CD4-positive, alpha-beta T cell (primary cell): ENCODE data around the gene HS2ST1. TPM values are rescaled to one million over a fixed set of nuclear protein-coding genes. Genes with fewer than 3 reads are reported as not detected.

Experiments used
- ATAC-seq: fragments of 200-7000 bp; cut with Tn5 transposase; one replicate; pipeline ENCODE4 v1.10.0; 2022; ENCODE audit warnings: mild to moderate bottlenecking; ENCODE audit not compliant: poor library complexity
- CTCF ChIA-PET: fragments of 350-600 bp; sonication (Branson Sonifier 250); formaldehyde crosslinking; loops from one replicate; lab custom pipeline; 2021; ENCODE audit warnings: antibody characterized with exemption, inconsistent platforms; lab: Charles Lee
- POLR2A ChIA-PET: fragments of 350-600 bp; sonication (Branson Sonifier 250); formaldehyde crosslinking; loops from one replicate; lab custom pipeline; 2021; ENCODE audit warnings: antibody characterized with exemption, inconsistent platforms; lab: Charles Lee
- DNase-seq, 14 experiments: peaks; one replicate each; pipeline ENCODE4 v3.0.0-alpha.2; 2013 to 2020; ENCODE audit warnings: mixed read lengths in 2 of 14
- H3K27ac ChIP-seq, 2 donors: one replicate each; pipeline versions ENCODE4 v1.5.1 to v1.7.0; 2013; ENCODE audit warnings: low read length in 2 of 2, low read depth in 1 of 2, mild to moderate bottlenecking in 1 of 2
- H3K27me3 ChIP-seq, 2 experiments: 1 replicate in 1 of 2; 2 replicates in 1 of 2; pipeline versions ENCODE4 v1.6.1 to v1.7.0; 2013; ENCODE audit warnings: low read length in 2 of 2, control low read depth in 1 of 2, mild to moderate bottlenecking in 1 of 2, moderate library complexity in 1 of 2; ENCODE audit not compliant: insufficient read depth in 2 of 2, control insufficient read depth in 1 of 2
- H3K36me3 ChIP-seq: one replicate; pipeline ENCODE4 v1.6.1; 2013; ENCODE audit warnings: low read length, control low read depth; ENCODE audit not compliant: insufficient read depth
- H3K4me1 ChIP-seq: one replicate; pipeline ENCODE4 v1.6.1; 2013; ENCODE audit warnings: low read length, control low read depth; ENCODE audit not compliant: insufficient read depth
- H3K4me3 ChIP-seq: one replicate; pipeline ENCODE4 v1.5.1; 2013; ENCODE audit warnings: mild to moderate bottlenecking, low read length, moderate library complexity
- H3K9me3 ChIP-seq, 2 experiments: 1 replicate in 1 of 2; 2 replicates in 1 of 2; pipeline versions ENCODE4 v1.6.1 to v1.7.0; 2013; ENCODE audit warnings: low read length in 2 of 2, mild to moderate bottlenecking in 2 of 2, control low read depth in 1 of 2, moderate library complexity in 1 of 2; ENCODE audit not compliant: control insufficient read depth in 1 of 2, insufficient read depth in 1 of 2
- H3K27ac Mint-ChIP-seq: one replicate; pipeline ENCODE4 v1.8.0; 2020; ENCODE audit warnings: mixed read lengths
- H3K27me3 Mint-ChIP-seq: one replicate; pipeline ENCODE4 v1.8.0; 2021; ENCODE audit warnings: mixed read lengths
- H3K36me3 Mint-ChIP-seq: one replicate; pipeline ENCODE4 v1.8.0; 2021; ENCODE audit warnings: low read depth, mixed read lengths
- H3K4me1 Mint-ChIP-seq: one replicate; pipeline ENCODE4 v1.8.0; 2021; ENCODE audit warnings: low read depth, mixed read lengths
- H3K4me3 Mint-ChIP-seq: one replicate; pipeline ENCODE4 v1.8.0; 2020; ENCODE audit warnings: mild to moderate bottlenecking, mixed read lengths
- H3K9me3 Mint-ChIP-seq: one replicate; pipeline ENCODE4 v1.8.0; 2020; ENCODE audit warnings: mixed read lengths
- intact Hi-C, 2 experiments: fragments of 100-400 bp; cut with DNase I in 1 of 2; cut with micrococcal nuclease in 1 of 2; formaldehyde crosslinking; loops; one replicate each; pipeline versions ENCODE4 v1.15.1 to v1.9.0; 2023 to 2025; cut with DNase I, micrococcal nuclease
- total RNA-seq, 174 experiments: library from RNA in 2 of 174; stranded (reverse) in 2 of 174; gene quantifications; one replicate each; pipeline ENCODE4 v1.2.3 and lab custom pipeline; 2021 to 2026
- TF ChIP-seq, protein P1 (sequence below): fragments of 200-600 bp; IDR thresholded peaks from one replicate; pipeline ENCODE4 v1.8.0; 2022; ENCODE audit warnings: antibody characterized with exemption, mild to moderate bottlenecking

Gene HS2ST1
- total RNA-seq, 2 experiments from 2014 or later = 6.7 to 6.9 TPM

DNA sequence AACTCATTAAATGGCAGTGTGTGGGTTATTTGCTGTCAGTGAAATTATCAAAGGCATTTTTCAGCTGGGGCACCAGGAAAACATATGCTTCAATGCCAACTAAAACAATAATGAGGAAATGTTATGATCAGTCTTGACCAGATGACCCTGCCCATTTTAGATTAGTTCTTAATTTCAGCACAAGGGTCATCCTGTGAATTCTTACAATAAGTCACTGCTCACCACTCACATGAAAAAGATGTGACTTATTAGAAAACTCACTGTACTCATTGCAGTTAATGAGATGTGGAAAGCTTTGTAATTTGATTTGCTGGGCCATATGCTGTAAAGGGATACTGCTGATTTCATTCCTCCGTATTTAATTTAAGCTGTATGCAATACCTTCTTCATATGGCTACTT is 235.7 kb downstream of the HS2ST1 start:
- H3K4me1 ChIP-seq = peaks cover 13% of the 10 kb centered on the region
- peaks cover 12% of the 10 kb centered on the region for H3K4me1 Mint-ChIP-seq
- ChIA-PET POLR2A (no interaction called here), CTCF (interaction anchor here (0.6 kb wide), 1 partner anchor 1682 kb away, joined by 3 read pairs; no protein-coding TSS in a partner anchor)
- H3K27me3 ChIP-seq = peaks cover 21 to 25% of the 10 kb centered on the region in 2 experiments
- no peak overlapping the region for H3K4me3 ChIP-seq
- H3K9me3 Mint-ChIP-seq = no peaks in the 10 kb centered on the region
- TF ChIP-seq, protein P1, sequence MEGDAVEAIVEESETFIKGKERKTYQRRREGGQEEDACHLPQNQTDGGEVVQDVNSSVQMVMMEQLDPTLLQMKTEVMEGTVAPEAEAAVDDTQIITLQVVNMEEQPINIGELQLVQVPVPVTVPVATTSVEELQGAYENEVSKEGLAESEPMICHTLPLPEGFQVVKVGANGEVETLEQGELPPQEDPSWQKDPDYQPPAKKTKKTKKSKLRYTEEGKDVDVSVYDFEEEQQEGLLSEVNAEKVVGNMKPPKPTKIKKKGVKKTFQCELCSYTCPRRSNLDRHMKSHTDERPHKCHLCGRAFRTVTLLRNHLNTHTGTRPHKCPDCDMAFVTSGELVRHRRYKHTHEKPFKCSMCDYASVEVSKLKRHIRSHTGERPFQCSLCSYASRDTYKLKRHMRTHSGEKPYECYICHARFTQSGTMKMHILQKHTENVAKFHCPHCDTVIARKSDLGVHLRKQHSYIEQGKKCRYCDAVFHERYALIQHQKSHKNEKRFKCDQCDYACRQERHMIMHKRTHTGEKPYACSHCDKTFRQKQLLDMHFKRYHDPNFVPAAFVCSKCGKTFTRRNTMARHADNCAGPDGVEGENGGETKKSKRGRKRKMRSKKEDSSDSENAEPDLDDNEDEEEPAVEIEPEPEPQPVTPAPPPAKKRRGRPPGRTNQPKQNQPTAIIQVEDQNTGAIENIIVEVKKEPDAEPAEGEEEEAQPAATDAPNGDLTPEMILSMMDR = no peak
- no peak overlapping the region for H3K27ac ChIP-seq
- no peak overlapping the region for H3K27ac Mint-ChIP-seq
- intact Hi-C loops = no loop called here
- no peaks in the 10 kb centered on the region for H3K36me3 Mint-ChIP-seq
- H3K36me3 ChIP-seq = no peaks in the 10 kb centered on the region
- peaks cover 69% of the 10 kb centered on the region for H3K27me3 Mint-ChIP-seq
- H3K4me3 Mint-ChIP-seq = no peak overlapping the region
- H3K9me3 ChIP-seq = no peaks in the 10 kb centered on the region
- ATAC-seq = no peak
- DNase-seq = no peak

DNA sequence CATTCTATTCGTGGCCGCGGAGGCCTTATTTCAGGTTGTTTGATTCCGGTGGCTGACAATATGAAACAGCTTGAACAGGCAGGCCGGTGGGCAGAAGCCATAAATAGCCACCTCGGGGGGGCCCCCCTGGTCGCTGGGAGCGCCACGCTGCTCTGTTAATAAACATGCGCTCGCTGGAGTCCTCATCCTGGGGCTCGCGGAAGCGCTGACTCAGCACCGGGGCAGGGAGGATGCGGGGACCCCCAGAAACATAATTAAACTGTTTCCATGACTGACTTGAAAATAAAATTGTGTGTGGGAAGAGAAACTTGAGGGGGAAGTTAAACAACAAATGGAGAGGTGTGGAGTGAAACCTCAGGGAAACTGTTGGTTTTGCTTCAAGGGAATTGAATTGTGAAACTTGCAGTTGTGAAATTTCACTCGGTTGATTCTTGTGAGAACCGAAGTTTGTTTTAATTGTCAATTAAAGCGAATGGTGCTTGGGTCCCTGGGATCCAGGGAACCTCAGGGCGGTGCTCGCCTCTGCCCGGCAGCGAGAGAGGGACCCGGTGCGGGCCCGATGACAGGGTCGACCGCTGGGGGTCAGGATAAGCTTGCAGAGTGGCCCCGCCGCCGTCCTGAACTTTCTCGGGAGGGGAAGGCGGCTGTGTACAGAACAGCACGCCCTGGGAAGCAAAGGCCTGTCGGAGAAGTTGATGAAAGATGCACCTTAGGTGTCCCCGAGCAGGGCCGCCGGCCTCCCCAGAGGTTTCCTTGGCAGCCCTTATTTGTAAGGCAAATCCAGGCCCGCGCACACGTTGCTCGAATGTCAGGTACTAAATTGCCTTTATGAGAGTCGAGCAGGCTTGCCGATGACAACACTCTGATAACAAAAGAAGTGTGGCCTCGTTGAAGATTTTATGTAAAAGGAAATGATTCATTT is 237.3 kb downstream of the HS2ST1 start:
- intact Hi-C loops = no loop called here
- Mint-ChIP-seq H3K4me3 (peak overlapping the region; percentile 84), H3K4me1 (peaks cover 12% of the 10 kb centered on the region), H3K27ac (no peak overlapping the region), H3K27me3 (peaks cover 69% of the 10 kb centered on the region), H3K36me3 (no peaks in the 10 kb centered on the region), H3K9me3 (no peaks in the 10 kb centered on the region)
- peak overlapping the region; percentile 44 for H3K4me3 ChIP-seq
- no peak overlapping the region for H3K27ac ChIP-seq
- ChIA-PET CTCF (no interaction called here), POLR2A (no interaction called here)
- peaks cover 13% of the 10 kb centered on the region for H3K4me1 ChIP-seq
- no peaks in the 10 kb centered on the region for H3K36me3 ChIP-seq
- H3K27me3 ChIP-seq = peaks cover 21 to 25% of the 10 kb centered on the region in 2 experiments
- DNase-seq = peak in 8 of 14 experiments; percentile 1 to 35 (median 10)
- TF ChIP-seq, protein P1 = no peak
- no peaks in the 10 kb centered on the region for H3K9me3 ChIP-seq
- ATAC-seq = no peak

DNA sequence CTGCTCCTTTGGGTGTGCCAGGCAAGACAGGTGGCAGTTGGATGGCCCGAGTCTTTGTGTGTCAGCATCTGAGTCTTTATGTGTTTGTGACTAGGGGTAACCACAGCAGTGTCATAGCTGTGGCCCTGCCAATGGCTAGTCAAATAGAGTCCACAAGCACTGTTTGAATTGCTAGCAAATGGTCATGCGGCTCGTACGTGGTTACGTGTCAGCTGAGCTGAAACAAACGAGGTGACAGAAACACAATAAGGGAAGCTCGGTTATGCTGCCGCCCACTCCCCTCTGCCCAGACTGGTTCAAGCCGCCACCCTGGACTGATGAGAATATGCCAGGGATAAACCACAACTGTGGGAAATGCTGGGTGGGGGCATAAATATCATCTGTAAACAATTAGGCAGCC is 239.9 kb downstream of the HS2ST1 start:
- Histone ChIP-seq H3K4me1 (peaks cover 13% of the 10 kb centered on the region), H3K36me3 (no peaks in the 10 kb centered on the region), H3K27ac (no peak overlapping the region), H3K9me3 (no peaks in the 10 kb centered on the region), H3K27me3 (peaks cover 14 to 19% of the 10 kb centered on the region in 2 experiments), H3K4me3 (no peak overlapping the region)
- DNase-seq (no peak), ATAC-seq (no peak)
- Mint-ChIP-seq H3K27me3 (peaks cover 49% of the 10 kb centered on the region), H3K27ac (no peak overlapping the region), H3K4me3 (no peak overlapping the region), H3K4me1 (peaks cover 12% of the 10 kb centered on the region), H3K36me3 (no peaks in the 10 kb centered on the region), H3K9me3 (no peaks in the 10 kb centered on the region)
- intact Hi-C loops = no loop called here
- ChIA-PET POLR2A (no interaction called here), CTCF (no interaction called here)
- TF ChIP-seq, protein P1 = no peak
